Large intestine (tissue), 3 donors: ENCODE data around the gene DARS1. TPM values are rescaled to one million over a fixed set of nuclear protein-coding genes. Genes with fewer than 3 reads are reported as not detected.
A peak's percentile ranks its signal among the peaks of the same experiment; 100 is the strongest.

Experiments
- DNase-seq, 2 donors: peaks; one replicate each; pipeline versions ENCODE4 v3.0.0 to v3.0.0-alpha.2; 2013
- H3K27ac ChIP-seq: one replicate; pipeline ENCODE4 v1.5.1; 2013; ENCODE audit warnings: low read length
- H3K27me3 ChIP-seq: 2 replicates; pipeline ENCODE4 v1.6.1; 2013; ENCODE audit warnings: low read length; ENCODE audit not compliant: control insufficient read depth, insufficient read depth
- H3K36me3 ChIP-seq: 2 replicates; pipeline ENCODE4 v1.6.1; 2013; ENCODE audit warnings: low read length; ENCODE audit not compliant: control insufficient read depth, insufficient read depth
- H3K4me1 ChIP-seq: one replicate; pipeline ENCODE4 v1.6.1; 2013; ENCODE audit warnings: low read length; ENCODE audit not compliant: control insufficient read depth, insufficient read depth
- H3K4me3 ChIP-seq: one replicate; pipeline ENCODE4 v1.5.1; 2013; ENCODE audit warnings: low read length
- H3K9me3 ChIP-seq: one replicate; pipeline ENCODE4 v1.6.1; 2013; ENCODE audit warnings: mild to moderate bottlenecking, low read depth, low read length, moderate library complexity; ENCODE audit not compliant: control insufficient read depth
- WGBS: methylation state at CpG from one replicate; pipeline ENCODE4 v1.1.5; 2013; ENCODE audit warnings: low lambda C conversion rate; ENCODE audit not compliant: insufficient coverage; 5-methylcytosine and 5-hydroxymethylcytosine counted together
- polyA plus RNA-seq: library from polyadenylated mRNA; unstranded; fragments of 120-200 nt; gene quantifications from one replicate; pipeline ENCODE4 v1.2.1, GENCODE V29; 2013

The DARS1 gene
- polyA plus RNA-seq, 1 donor: 73.7 TPM

GRCh38 chr2:136025057-136025973 is 39.9 kb upstream of the DARS1 start:
- Histone ChIP-seq H3K9me3 (no peaks in the 10 kb centered on the region), H3K27ac (no peak overlapping the region), H3K36me3 (no peaks in the 10 kb centered on the region), H3K4me1 (peaks cover 9% of the 10 kb centered on the region), H3K27me3 (no peaks in the 10 kb centered on the region), H3K4me3 (no peak overlapping the region)
- 100% methylated on average over 1 of the region's 43 CpGs for WGBS
- peak; percentile 66 to 81 for DNase-seq

GRCh38 chr2:136024616-136025015 is 39.2 kb upstream of the DARS1 start:
- no peak for DNase-seq
- H3K36me3 ChIP-seq: no peaks in the 10 kb centered on the region
- H3K4me1 ChIP-seq: peaks cover 9% of the 10 kb centered on the region
- H3K9me3 ChIP-seq: no peaks in the 10 kb centered on the region
- no peak overlapping the region for H3K27ac ChIP-seq
- no CpG with 5 or more reads among the region's 3 CpGs for WGBS
- no peak overlapping the region for H3K4me3 ChIP-seq
- no peaks in the 10 kb centered on the region for H3K27me3 ChIP-seq

- no peak for DNase-seq
- peaks cover 9% of the 10 kb centered on the region for H3K4me1 ChIP-seq
- 90% methylated on average over 2 of the region's 6 CpGs for WGBS
- H3K36me3 ChIP-seq: no peaks in the 10 kb centered on the region
- no peak overlapping the region for H3K4me3 ChIP-seq
- no peak overlapping the region for H3K27ac ChIP-seq
- H3K27me3 ChIP-seq: no peaks in the 10 kb centered on the region
- H3K9me3 ChIP-seq: no peaks in the 10 kb centered on the region
Measured at GRCh38 chr2:136024185-136024584, 38.8 kb upstream of the DARS1 start.

- Histone ChIP-seq H3K27me3 (no peaks in the 10 kb centered on the region), H3K9me3 (no peaks in the 10 kb centered on the region), H3K4me1 (peaks cover 9% of the 10 kb centered on the region), H3K4me3 (no peak overlapping the region), H3K36me3 (no peaks in the 10 kb centered on the region), H3K27ac (no peak overlapping the region)
- no CpG with 5 or more reads among the region's 2 CpGs for WGBS
- DNase-seq: peak in 1 of 2 donors; percentile 33
Measured at GRCh38 chr2:136023416-136023815, 38.0 kb upstream of the DARS1 start.

GRCh38 chr2:136022396-136023146 is 37.1 kb upstream of the DARS1 start:
- H3K4me3 ChIP-seq: no peak overlapping the region

GRCh38 chr2:136021976-136022375 is 36.5 kb upstream of the DARS1 start:
- Histone ChIP-seq H3K9me3 (no peaks in the 10 kb centered on the region), H3K36me3 (no peaks in the 10 kb centered on the region), H3K27ac (no peak overlapping the region), H3K27me3 (no peaks in the 10 kb centered on the region), H3K4me3 (no peak overlapping the region), H3K4me1 (peaks cover 9% of the 10 kb centered on the region)
- 92% methylated on average over 2 of the region's 4 CpGs for WGBS
- no peak for DNase-seq

More at GRCh38 chr2:136022396-136023146, 37.1 kb upstream of the DARS1 start:
- Histone ChIP-seq H3K9me3 (no peaks in the 10 kb centered on the region), H3K27ac (no peak overlapping the region), H3K27me3 (no peaks in the 10 kb centered on the region), H3K4me1 (peaks cover 9% of the 10 kb centered on the region), H3K36me3 (no peaks in the 10 kb centered on the region)
- DNase-seq: no peak
- 86% methylated on average over 1 of the region's 3 CpGs for WGBS

- 67% methylated on average over 2 of the region's 2 CpGs for WGBS
Measured at GRCh38 chr2:136021406-136021805, 36.0 kb upstream of the DARS1 start.

GRCh38 chr2:136020831-136021230 is 35.4 kb upstream of the DARS1 start:
- 100% methylated on average over 1 of the region's 2 CpGs for WGBS
- Histone ChIP-seq H3K4me1 (peaks cover 8% of the 10 kb centered on the region), H3K36me3 (no peaks in the 10 kb centered on the region), H3K27ac (no peak overlapping the region), H3K4me3 (no peak overlapping the region), H3K27me3 (no peaks in the 10 kb centered on the region), H3K9me3 (no peaks in the 10 kb centered on the region)
- DNase-seq: no peak

More at GRCh38 chr2:136021406-136021805, 36.0 kb upstream of the DARS1 start:
- Histone ChIP-seq H3K27ac (no peak overlapping the region), H3K9me3 (no peaks in the 10 kb centered on the region), H3K36me3 (no peaks in the 10 kb centered on the region), H3K27me3 (no peaks in the 10 kb centered on the region), H3K4me3 (no peak overlapping the region), H3K4me1 (peaks cover 9% of the 10 kb centered on the region)
- no peak for DNase-seq

GRCh38 chr2:136019825-136020224 is 34.4 kb upstream of the DARS1 start:
- no peak for DNase-seq
- H3K9me3 ChIP-seq: no peaks in the 10 kb centered on the region
- H3K4me1 ChIP-seq: no peaks in the 10 kb centered on the region
- WGBS: no CpG with 5 or more reads among the region's 8 CpGs
- H3K27ac ChIP-seq: no peak overlapping the region
- H3K27me3 ChIP-seq: no peaks in the 10 kb centered on the region
- H3K36me3 ChIP-seq: no peaks in the 10 kb centered on the region
- H3K4me3 ChIP-seq: no peak overlapping the region

- DNase-seq: no peak
- 94% methylated on average over 2 of the region's 5 CpGs for WGBS
Measured at GRCh38 chr2:136019306-136019705, 33.9 kb upstream of the DARS1 start.

More at GRCh38 chr2:136019306-136019705, 33.9 kb upstream of the DARS1 start:
- Histone ChIP-seq H3K4me1 (peaks cover under 1% of the 10 kb centered on the region), H3K4me3 (no peak overlapping the region), H3K9me3 (no peaks in the 10 kb centered on the region), H3K27me3 (no peaks in the 10 kb centered on the region), H3K36me3 (no peaks in the 10 kb centered on the region), H3K27ac (no peak overlapping the region)
